GDM1 (cell line): ENCODE measurements around the gene THSD7B.

Experiments used
- DNase-seq: peaks from one replicate; lab custom pipeline; 2025; lab: John Stamatoyannopoulos, UW

THSD7B gene

DNA sequence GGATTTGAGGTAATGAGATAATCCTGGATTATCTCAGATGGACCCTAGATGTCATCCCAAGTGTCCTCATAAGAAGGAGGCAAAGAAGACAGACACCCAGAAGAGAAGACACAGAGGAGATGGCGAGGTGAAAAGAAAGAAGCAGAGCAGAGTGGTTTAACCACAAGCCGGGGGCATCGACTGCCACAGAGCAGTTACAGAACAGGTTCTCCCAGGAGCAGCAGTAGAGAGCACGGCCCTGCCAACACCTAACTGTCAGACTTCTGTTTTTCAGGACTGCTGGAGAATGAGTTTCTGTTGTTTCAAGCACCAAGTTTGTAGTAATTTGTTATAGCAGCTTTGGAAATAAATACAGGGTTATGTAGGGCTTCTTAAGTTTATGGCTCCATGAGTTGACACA, 437.0 kb downstream of the THSD7B start:
- DNase-seq = no peak

DNA sequence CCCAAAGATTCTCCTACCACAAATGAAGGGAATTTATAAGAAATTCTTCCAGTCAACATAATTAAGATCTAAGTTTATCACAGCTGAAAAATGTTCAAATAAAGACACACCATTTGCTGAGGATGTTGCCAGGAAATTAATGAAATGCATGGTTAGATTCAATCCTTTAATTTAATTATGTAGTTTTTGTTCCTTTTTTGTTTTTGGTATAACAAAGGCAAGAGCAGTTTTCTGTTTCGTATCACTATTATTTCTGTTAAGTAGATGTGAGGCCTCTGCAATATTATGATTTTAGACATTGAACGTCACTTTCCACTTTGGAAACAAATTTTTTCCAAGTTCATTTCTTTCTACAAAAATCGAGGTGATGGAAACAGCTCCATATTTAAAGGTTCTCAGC, 440.0 kb downstream of the THSD7B start:
- DNase-seq = no peak

DNA sequence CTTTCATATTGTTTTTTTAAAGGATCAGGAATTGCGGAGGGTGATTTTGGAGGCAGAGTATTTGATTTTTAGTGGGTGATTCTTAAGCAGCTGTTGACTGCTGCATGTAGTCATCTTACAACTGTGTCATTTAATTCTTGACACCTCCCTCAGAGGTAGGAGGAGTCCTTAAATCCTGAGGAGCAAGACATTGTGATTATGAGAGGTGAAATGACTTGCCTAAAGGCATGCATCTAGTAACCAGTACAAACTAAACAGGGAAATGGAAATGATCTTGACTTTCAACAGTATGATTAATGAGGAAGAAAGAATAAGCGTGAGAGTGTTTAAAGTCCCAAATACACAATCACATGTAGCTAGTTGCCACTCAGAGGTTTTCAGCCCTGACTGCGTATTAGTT, 440.7 kb downstream of the THSD7B start:
- no peak for DNase-seq

DNA sequence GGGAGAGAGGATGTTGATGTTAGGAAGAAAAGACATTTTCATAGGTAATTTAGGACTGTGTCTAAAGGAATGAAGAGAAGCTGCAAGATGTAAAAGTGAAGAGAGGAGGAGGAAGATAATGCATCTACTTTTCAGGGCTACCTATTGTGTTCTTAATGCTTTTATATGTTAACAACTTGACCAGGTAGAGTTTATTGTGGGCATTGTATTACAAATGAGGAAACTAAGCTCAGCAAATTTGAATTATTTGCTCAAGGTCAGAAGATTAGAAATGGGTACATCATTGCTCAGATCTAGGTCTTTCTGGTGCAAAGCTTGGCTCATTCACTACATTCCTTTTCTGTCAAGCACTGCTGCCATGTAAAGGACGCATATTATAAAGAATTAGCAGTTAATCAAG, 441.7 kb downstream of the THSD7B start:
- DNase-seq = no peak

DNA sequence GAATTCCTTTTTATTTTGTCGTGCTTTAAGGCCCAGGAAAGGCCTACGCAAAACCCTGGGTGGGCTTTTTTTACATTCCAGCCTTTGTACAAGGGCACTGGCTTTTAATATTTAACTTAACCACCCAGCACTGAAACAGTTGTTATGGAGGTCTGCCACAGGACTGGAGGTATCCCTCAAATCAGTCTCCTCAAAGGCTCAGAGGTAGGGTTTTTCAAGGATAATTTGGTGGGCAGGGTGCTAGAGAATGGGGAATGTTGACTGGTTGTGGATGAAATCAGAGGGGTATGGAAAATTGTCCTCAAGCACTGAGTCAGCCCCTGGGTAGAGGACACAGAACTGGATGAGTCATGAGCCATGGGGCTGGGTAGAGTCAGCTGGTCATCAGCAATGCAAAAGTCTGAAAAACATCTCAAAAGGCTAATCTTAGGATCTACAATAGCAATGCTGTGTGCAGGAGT, 443.1 kb downstream of the THSD7B start:
- DNase-seq = no peak

DNA sequence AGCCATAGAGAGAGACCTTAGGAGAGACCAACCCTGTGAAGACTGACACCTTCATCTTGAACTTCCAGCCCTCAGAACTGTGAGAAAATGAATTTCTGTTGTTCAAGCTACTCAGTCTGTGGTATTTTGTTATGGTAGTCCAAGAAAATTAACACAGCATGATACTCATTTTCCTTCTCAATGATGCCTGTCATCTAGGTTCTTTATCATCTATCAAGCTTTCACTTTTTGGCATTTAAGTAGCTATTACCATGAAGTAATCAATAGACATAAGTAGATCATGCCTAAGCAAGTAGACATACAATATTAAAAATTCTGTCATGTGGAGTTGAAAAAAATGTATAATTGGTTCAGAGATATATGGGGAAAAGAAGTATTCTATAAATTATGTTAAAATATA, 444.7 kb downstream of the THSD7B start:
- DNase-seq = no peak

DNA sequence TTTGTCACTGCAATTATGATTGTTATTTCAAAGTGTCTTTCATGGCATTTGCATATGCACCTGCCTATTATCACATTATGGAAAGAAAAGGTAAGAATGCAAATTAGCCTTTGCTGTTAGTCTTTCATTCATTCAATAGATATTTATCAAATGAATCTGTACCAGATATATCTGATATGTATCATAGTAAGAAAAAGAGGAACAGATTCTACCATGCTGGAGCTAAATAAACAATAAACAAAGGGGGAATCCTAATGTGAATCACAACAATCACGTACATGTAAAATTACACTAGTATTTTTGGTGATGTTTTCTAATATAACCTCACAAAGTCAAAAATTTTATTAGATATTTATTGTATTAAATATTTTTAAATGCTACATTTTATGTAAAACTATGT, 446.4 kb downstream of the THSD7B start:
- DNase-seq = no peak

DNA sequence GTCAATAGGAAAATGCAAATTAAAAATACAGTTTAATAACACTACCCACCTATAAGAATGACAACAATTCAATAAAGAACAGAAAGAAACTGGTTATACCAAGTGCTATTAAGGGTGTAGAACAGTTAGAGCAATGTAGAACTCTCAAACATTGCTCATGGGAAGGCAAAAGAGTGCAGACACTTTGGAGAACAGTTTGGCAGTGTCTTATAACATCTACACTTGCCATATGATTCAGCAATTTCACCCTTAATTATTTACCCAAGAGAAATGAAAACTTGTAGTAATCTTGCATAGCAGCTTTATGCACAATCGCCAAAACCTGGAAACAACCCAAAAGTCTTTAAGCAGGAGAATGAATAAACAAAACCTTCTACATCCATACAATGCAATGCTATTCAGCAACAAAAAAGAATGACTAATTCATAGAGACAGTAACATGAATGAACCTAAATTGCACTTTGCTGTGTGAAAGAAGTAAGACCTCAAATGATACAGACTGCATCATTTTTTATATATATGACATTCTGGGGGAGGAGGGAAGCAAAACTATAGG, 455.2 kb downstream of the THSD7B start:
- DNase-seq = no peak

DNA sequence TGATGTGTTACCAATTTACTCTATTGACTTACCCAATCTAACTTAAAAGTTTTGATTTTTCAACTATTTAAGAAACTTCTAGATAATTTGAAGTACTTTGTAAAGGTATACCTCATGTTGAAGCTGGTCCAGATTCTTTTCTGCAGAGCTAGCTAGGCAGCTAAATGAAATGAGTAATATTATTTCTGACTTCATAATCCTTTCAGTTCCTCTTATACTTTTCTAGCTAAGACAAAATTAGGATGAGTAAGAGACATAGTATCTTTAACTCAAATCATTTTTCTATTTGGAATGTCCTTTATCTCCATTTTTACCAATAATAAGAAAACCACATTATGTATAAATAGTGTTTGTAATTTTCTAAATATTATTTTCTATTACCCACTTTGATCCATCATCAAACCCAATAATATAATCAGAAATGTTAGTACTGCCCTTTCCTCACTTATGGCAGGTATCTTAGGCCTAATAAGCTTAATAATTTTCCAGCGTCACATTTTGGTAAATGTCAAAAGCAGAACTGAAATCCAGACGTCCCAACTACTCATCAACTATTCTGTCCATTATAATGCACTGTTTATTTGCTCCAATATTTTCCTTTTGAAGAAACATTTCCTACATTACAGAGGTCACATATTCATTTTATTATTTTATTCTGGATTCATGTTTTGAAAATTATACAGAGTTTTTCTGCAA, 456.6 kb downstream of the THSD7B start:
- no peak for DNase-seq

DNA sequence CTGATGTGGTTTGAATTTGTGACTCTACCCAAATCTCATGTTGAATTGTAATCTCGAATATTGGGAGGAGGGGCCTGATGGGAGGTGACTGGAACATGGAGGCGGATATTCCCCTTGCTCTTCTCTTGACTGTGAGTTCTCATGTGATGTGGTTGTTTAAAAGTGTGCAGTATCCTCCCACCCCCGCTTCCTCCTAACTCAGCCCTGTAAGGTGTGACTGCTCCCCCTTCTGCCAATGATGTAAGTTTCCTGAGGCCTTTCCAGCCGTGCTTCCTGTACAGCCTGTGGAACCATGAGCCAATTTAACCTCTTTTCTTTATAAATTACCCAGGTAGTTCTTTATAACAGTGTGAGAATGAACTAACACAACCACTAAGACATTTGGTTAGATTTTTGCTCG, 458.4 kb downstream of the THSD7B start:
- no peak for DNase-seq

DNA sequence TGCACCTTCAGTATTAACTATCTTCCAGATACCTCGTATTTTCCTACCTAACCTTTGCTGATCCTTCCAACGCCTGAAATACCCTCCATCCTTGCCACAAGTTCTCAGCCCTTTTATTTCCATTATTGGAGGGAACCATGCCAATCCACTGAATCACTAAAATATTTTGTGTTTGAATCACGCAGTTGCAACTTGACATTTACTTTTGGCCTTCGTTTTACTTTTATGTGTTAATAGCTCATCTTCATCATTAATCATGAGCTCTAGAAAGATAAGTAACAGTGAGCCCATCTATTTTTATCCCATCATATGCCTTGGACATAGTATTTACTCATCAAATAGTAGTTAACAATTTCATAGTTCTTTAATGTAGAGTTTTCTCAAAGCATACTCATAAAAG, 463.2 kb downstream of the THSD7B start:
- no peak for DNase-seq

DNA sequence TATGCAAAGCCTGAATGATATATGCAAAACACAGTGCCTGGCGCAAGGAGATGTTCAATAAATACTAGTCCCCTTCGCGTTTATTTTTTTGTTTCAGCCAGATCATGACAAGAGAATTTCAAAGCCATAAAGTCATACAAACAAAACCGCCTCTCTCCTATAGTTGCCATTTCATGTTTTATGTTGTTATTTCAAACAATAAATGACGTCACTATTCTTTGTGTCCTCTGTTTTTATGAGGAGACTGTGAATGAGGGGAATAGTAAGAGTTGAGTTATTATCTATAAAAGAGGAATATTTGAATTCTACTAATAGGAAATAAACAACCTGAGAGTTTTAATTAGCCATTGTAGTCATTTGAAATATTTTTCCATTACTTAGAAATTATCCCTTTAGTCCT, 464.5 kb downstream of the THSD7B start:
- DNase-seq = no peak

DNA sequence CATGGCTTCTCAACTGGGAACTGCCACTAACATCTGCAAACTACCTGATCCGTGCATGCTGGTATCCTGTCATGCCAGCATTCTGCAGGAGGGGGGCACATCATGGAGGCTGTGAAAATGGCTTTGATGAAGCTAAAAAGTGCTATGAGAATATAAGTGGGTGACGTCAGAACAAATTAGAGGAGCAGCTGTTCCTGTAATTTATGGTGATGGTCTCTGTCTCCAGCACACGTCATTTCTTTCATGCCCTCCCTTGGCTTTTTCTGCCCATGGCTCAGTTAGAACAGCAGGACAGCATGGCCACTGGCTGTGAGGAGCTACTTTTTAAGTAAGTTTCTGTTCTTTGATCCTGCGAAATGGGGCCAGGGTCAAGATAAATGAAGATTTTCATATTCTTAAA, 466.3 kb downstream of the THSD7B start:
- DNase-seq = no peak

DNA sequence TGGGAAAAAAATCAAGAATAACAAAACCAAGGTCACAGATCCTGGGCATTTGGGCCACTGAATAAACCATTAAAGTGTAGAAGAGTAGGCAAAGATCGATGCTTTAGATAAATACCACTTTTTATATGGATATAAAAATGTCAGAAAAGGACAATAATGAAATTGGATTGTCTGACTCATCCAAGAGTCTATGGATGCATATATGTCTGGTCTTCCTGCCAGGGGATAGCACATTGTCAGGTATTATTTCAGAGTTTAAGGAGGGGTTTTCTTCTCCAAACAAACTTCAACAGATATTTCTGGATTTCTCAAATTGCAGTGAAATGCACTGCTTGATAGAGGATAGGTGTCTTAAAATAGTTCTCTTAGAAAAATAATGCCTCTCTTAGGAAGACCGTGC, 466.7 kb downstream of the THSD7B start:
- no peak for DNase-seq

DNA sequence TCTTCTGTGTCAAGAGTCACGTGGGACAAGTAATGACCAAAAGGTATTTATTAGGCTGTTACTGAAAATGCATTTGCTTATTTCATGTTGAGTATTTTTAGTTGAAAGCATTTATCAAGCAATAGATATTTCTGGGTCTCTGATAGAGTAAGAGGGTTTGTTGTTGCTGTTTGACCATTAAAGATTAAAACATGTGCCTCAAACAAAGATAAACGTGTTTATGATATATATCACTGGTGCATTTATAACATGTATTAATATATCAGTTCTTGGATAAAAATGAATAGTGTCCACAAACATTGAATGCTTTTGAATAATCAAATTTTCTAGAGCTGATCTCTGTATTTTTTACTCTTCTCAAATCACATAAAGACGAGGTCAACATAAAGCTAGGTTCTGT, 467.7 kb downstream of the THSD7B start:
- DNase-seq = no peak

DNA sequence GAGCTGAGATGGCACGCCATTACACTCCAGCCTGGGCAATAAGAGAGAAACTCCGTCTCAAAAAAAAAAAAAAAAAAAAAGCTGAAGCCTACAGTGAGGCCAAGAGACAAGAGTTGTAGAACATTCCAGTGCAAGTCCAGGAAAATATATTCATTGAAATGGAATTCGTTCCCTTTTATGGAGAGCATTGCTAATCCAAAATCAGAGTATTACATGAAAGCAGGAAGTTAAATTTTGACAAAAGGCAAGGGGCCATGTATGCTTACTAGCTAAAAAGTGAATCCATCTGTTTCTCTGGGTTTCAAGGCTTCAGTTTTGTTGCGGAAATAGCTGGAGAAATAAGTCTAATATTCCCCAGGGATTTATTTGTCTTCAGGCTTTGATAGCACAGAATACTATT, 471.7 kb downstream of the THSD7B start:
- DNase-seq = no peak

DNA sequence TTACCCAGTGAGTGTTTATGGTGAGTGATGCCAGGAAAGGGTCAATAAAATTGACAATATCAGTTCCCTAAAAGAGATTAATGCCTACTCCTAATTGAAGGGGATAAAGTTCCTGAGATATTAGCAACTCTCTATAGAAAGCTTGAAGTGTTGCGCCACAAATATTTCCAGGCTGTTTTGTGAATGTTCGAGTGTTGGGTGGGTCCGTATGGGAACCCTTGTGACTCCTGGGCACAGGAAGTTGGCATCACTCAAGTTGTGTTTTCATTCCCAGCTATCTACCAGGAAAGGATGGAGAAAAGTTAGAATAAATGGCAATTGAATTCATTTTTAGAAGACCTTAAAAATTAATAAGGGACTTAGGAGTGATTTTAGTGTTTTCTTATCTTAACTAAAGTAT, 472.7 kb downstream of the THSD7B start:
- DNase-seq = no peak

DNA sequence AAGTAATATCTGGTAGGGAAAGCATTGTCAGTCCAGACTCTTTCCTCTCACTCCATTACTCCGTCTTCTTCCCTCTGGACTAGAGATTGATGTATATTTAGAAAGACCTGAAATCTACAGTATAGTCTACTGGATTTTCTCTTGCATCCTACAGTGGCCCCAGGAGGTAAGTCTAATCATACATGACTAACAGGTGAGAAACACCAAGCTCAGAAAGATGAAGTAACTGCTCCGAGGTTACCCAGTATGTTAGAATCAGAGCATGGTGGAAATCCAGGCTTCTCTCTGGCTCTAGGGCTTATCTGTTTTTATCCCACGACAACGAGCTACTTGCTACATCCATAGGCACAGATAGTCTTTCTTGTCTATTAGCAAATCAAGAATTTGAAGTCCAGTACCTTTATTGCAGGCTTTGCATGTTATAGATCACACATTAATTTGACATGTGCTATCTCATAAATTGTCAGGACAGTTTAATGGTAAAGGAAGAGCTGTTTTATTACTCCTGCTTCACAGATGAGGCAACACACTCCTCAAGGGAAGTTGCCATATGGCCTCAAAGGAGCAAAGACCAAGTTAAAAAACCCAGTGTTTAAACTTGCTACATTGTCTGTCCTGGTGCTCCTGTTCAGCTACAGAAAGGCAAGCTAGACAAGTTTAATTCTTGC, 484.3 kb downstream of the THSD7B start:
- DNase-seq = no peak

DNA sequence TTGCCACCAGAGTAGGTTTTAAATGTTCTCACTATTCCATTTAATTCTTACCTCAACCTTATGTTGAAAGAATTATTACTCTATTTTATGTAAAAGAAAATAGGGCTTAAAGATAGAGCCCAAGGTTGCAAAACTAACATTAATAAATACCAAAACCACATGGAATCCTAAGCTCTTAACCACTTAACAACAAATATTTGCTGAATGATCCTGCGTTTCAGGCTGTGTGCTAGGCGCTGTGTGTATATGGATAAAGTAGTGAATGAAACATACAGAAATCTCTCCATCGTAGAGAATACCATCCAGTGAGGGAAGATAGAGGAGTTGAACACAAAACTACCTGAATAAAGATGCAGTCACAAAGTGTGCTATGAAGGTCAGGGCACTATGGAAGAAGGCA, 485.1 kb downstream of the THSD7B start:
- no peak for DNase-seq

DNA sequence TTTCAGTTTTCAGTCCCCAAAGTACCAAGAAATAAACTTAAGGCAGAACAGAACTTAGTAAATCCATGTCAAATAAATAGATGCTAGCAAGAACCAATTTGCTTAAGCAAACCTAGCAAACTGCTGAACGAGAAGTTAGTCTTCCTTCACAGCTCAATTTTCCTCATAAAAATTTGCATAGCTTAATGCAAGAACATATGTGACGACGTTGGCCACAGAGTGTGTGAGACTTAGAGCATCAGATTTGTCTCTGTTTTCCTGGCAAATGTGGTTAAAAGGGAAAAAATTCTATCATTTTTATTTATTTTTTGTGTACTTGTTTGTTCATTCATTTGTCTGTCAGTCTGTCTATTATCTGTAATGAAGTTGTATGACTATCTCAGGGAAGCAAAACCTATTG, 485.7 kb downstream of the THSD7B start:
- DNase-seq = no peak

DNA sequence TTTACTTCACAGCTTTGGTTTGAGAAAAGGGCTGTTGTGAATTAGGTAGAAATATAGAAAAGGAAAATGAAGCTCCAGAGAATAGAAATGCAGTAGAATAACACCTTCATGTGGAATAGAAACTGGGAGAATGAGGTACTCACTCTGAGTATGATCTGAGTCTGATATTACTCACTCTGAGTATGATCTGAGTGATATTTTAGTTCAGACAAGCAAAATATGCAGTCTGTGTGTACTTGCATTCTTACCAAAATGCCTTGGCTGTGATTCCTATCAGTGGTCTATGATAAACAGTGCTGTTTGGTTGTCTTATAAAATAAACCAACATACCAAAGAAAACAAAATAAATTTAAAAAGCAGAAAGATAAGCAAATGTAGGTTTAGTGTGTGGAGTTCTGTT, 487.6 kb downstream of the THSD7B start:
- DNase-seq = no peak

DNA sequence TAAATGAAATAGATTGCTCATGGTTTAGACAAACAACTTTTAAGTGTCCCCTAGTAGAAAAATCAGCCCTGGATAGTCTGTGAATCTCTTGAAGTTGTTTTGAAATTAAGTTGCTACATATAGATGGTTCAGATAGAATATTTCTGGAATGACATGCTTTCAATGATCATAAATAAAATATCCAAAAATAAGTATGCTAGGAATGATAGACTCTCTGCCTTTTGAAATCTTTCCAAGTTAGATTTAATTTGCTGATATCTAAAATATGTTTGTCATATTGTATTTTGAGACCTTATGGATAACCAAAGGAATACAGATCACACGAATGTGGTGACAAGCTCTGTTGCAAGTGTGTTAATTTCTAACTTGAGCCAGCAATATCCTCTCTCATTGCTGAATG, 488.7 kb downstream of the THSD7B start:
- DNase-seq = no peak

DNA sequence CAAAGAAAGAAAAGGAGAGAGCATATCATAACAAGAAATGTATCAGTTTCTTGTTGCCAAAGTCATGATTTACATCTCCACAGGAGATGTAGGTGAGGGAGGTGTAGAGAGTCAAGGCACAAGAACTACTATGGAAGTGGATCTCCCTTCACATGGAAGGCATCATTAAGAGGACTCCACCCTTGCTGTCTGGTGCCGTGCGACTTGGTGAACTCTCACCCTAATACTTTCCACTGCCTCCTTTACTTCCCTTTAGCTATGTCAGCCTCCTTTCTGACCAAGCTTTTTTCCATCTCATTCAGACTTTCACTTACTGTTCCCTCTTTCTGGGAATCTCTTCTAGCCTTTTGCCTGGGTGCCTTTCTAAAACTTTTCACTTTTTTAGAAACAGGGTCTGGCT, 490.0 kb downstream of the THSD7B start:
- no peak for DNase-seq

DNA sequence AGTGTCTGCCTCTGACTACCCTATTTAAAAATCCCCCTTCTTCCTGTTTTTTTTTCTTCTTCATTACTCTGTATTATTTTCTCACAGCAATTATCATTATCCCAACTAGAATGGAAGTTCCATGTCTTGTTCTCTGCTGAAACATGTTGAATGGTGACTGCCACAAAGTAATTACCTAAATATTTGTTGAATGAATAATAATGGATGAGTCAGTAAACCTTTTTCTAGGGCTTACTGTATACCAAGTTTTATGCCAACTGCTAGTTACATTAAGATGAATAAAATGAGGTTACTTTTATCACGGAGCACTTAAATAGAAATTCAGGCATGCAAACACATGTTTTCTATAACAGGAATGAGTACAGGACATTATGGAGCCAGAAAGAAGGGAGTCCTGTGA, 490.6 kb downstream of the THSD7B start:
- no peak for DNase-seq
